HepG2 (cell line): ENCODE results near the gene IQCN. TPM values are rescaled to one million over a fixed set of nuclear protein-coding genes. Genes with fewer than 3 reads are reported as not detected.

Experiments
- EZH2 ChIP-seq: conservative IDR thresholded peaks from 2 replicates; pipeline ENCODE4 v1.6.1; 2012; ENCODE audit warnings: mild to moderate bottlenecking, low read depth, low read length, moderate library complexity
- GFI1 ChIP-seq: sonication (generic); formaldehyde crosslinking; IDR thresholded peaks from 2 replicates; pipeline ENCODE4 v1.5.0; 2020; ENCODE audit warnings: missing genetic modification reagents, mild to moderate bottlenecking, borderline replicate concordance
- GLMP ChIP-seq: sonication (generic); formaldehyde crosslinking; IDR thresholded peaks from 2 replicates; pipeline ENCODE4 v1.9.0; 2021; ENCODE audit warnings: missing genetic modification reagents, mild to moderate bottlenecking, borderline replicate concordance
- GPBP1L1 ChIP-seq: sonication (generic); formaldehyde crosslinking; IDR thresholded peaks from 2 replicates; pipeline ENCODE4 v1.5.0; 2020; ENCODE audit warnings: mild to moderate bottlenecking, missing genetic modification reagents
- GZF1 ChIP-seq: sonication (generic); formaldehyde crosslinking; IDR thresholded peaks from 2 replicates; pipeline ENCODE4 v1.5.1; 2020; ENCODE audit warnings: mild to moderate bottlenecking, missing genetic modification reagents
- HDAC1 ChIP-seq: sonication (generic); formaldehyde crosslinking; IDR thresholded peaks from 2 replicates; pipeline ENCODE4 v1.5.1; 2020; ENCODE audit warnings: mild to moderate bottlenecking, missing genetic modification reagents
- HNF4A ChIP-seq: sonication (generic); formaldehyde crosslinking; IDR thresholded peaks from 2 replicates; pipeline ENCODE4 v1.4.0; 2020; ENCODE audit warnings: missing genetic modification reagents
- IRX3 ChIP-seq: sonication (generic); formaldehyde crosslinking; IDR thresholded peaks from 2 replicates; pipeline ENCODE4 v1.8.1; 2023; ENCODE audit warnings: mild to moderate bottlenecking, low read depth, missing genetic modification reagents, borderline replicate concordance
- KAT7 ChIP-seq: IDR thresholded peaks from 2 replicates; pipeline ENCODE4 v1.6.1; 2018; ENCODE audit warnings: borderline replicate concordance, missing compliant biosample characterization
- KDM5A ChIP-seq: fragments of 200-600 bp; sonication (generic); IDR thresholded peaks from 2 replicates; pipeline ENCODE4 v1.7.0; 2018; ENCODE audit warnings: antibody characterized with exemption, mild to moderate bottlenecking, low read length, borderline replicate concordance
- MED8 ChIP-seq: sonication (generic); formaldehyde crosslinking; IDR thresholded peaks from 2 replicates; pipeline ENCODE4 v1.8.1; 2023; ENCODE audit warnings: mild to moderate bottlenecking, missing genetic modification reagents; ENCODE audit not compliant: insufficient replicate concordance
- MTA3 ChIP-seq: sonication (generic); formaldehyde crosslinking; IDR thresholded peaks from 2 replicates; pipeline ENCODE4 v1.4.0; 2020; ENCODE audit warnings: missing genetic modification reagents
- PITX1 ChIP-seq: sonication (generic); formaldehyde crosslinking; IDR thresholded peaks from 2 replicates; pipeline ENCODE4 v1.5.1; 2020; ENCODE audit warnings: mild to moderate bottlenecking, missing genetic modification reagents
- POLR2AphosphoS5 ChIP-seq: IDR thresholded peaks from 2 replicates; pipeline ENCODE4 v1.6.1; 2012; ENCODE audit warnings: low read depth, low read length
- SAFB2 ChIP-seq: sonication (generic); formaldehyde crosslinking; IDR thresholded peaks from 2 replicates; pipeline ENCODE4 v1.5.1; 2020; ENCODE audit warnings: missing genetic modification reagents, low read depth, mild to moderate bottlenecking, borderline replicate concordance
- SIX1 ChIP-seq: sonication (generic); formaldehyde crosslinking; IDR thresholded peaks from 2 replicates; pipeline ENCODE4 v1.4.0; 2020; ENCODE audit warnings: missing genetic modification reagents, borderline replicate concordance
- SNAPC5 ChIP-seq: sonication (generic); formaldehyde crosslinking; IDR thresholded peaks from 2 replicates; pipeline ENCODE4 v1.8.1; 2023; ENCODE audit warnings: mild to moderate bottlenecking, missing genetic modification reagents, borderline replicate concordance
- SP5 ChIP-seq: IDR thresholded peaks from 2 replicates; pipeline ENCODE4 v1.6.1; 2016; ENCODE audit warnings: low read depth, borderline replicate concordance
- STAT5B ChIP-seq: sonication (generic); formaldehyde crosslinking; IDR thresholded peaks from 2 replicates; pipeline ENCODE4 v1.4.0; 2020; ENCODE audit warnings: missing genetic modification reagents
- TMF1 ChIP-seq: sonication (generic); formaldehyde crosslinking; IDR thresholded peaks from 2 replicates; pipeline ENCODE4 v1.8.1; 2022; ENCODE audit warnings: low read depth, missing genetic modification reagents
- XRCC5 ChIP-seq: fragments of 200-400 bp; formaldehyde crosslinking; optimal IDR thresholded peaks from 2 replicates; pipeline ENCODE3; 2017; ENCODE audit warnings: mild to moderate bottlenecking, low read length
- ZNF225 ChIP-seq: sonication (generic); formaldehyde crosslinking; IDR thresholded peaks from 2 replicates; pipeline ENCODE4 v1.4.0; 2020; ENCODE audit warnings: mild to moderate bottlenecking, missing genetic modification reagents
- ZNF326 ChIP-seq: sonication (generic); formaldehyde crosslinking; IDR thresholded peaks from 2 replicates; pipeline ENCODE4 v1.4.0; 2020; ENCODE audit warnings: missing genetic modification reagents, borderline replicate concordance
- ZNF329 ChIP-seq: sonication (generic); formaldehyde crosslinking; IDR thresholded peaks from 2 replicates; pipeline ENCODE4 v1.9.0; 2021; ENCODE audit warnings: low read depth, mild to moderate bottlenecking, missing genetic modification reagents
- ZNF335 ChIP-seq: sonication (generic); formaldehyde crosslinking; IDR thresholded peaks from 2 replicates; pipeline ENCODE4 v1.4.0; 2020; ENCODE audit warnings: missing genetic modification reagents
- ZNF383 ChIP-seq: sonication (generic); formaldehyde crosslinking; IDR thresholded peaks from 2 replicates; pipeline ENCODE4 v1.4.0; 2020; ENCODE audit warnings: missing genetic modification reagents, mild to moderate bottlenecking, borderline replicate concordance
- ZNF550 ChIP-seq: sonication (generic); formaldehyde crosslinking; IDR thresholded peaks from 2 replicates; pipeline ENCODE4 v1.4.0; 2020; ENCODE audit warnings: mild to moderate bottlenecking, missing genetic modification reagents, borderline replicate concordance
- ZNF557 ChIP-seq: sonication (generic); formaldehyde crosslinking; IDR thresholded peaks from 2 replicates; pipeline ENCODE4 v1.4.0; 2020; ENCODE audit warnings: missing genetic modification reagents
- ZSCAN21 ChIP-seq: sonication (generic); formaldehyde crosslinking; IDR thresholded peaks from 2 replicates; pipeline ENCODE4 v1.8.0; 2022; ENCODE audit warnings: mild to moderate bottlenecking, missing genetic modification reagents, moderate library complexity, borderline replicate concordance
- polyA plus RNA-seq, 8 experiments: library from polyadenylated mRNA; depleted of rRNA in 3 of 8; stranded (reverse) in 7 of 8; unstranded in 1 of 8; fragments of >200 nt; fragmentation: Illumina TruSeq in 4 of 8; extraction: Trizol in 4 of 8; gene quantifications; 2 replicates each; pipeline versions ENCODE4 v1.2.1 to v1.2.3, GENCODE V29; 2011 to 2016; ENCODE audit warnings: low read depth in 4 of 8, missing spikeins in 1 of 8, mixed read lengths in 1 of 8; ENCODE audit not compliant: insufficient read depth in 1 of 8
- total RNA-seq, 5 experiments: library from RNA; depleted of rRNA; stranded (reverse); fragments of >200 nt; fragmentation: Illumina TruSeq; extraction: Trizol; gene quantifications; 2 replicates each; pipeline ENCODE4 v1.2.3, GENCODE V29; 2016; ENCODE audit warnings: low read depth in 1 of 5

Gene IQCN
- total and polyA plus RNA-seq, 2 of the 13 experiments (the other 11 are each of a cell fraction or from before 2014, with no cell fraction given), result 0.04 to 0.18 TPM

GRCh38 chr19:18223860-18224524 lies 50.3 kb downstream of the IQCN start (continued):
- TF ChIP-seq SAFB2 (CRISPR knock-in tag) (no peak), TMF1 (CRISPR knock-in tag) (no peak), PITX1 (peak; percentile 71; the same call in 1 of the 2 replicates), HNF4A (no peak; the same call in 1 of the 2 replicates), ZSCAN21 (CRISPR knock-in tag) (peak; percentile 42; the same call in 1 of the 2 replicates), KDM5A (peak; percentile 55; the same call in 1 of the 2 replicates), GFI1 (CRISPR knock-in tag) (peak; percentile 31; the same call in 1 of the 2 replicates), EZH2 (no peak), HDAC1 (CRISPR knock-in tag) (peak; percentile 64), ZNF557 (CRISPR knock-in tag) (no peak), ZNF335 (CRISPR knock-in tag) (no peak), XRCC5 (no peak), SP5 (CRISPR knock-in tag) (peak; percentile 56), GZF1 (no peak), ZNF550 (CRISPR knock-in tag) (no peak), ZNF225 (CRISPR knock-in tag) (no peak), GLMP (CRISPR knock-in tag) (no peak), ZNF326 (CRISPR knock-in tag) (no peak), STAT5B (no peak), POLR2AphosphoS5 (peak; percentile 65), MED8 (CRISPR knock-in tag) (no peak), ZNF329 (CRISPR knock-in tag) (0 out of 2 replicates have a peak, but pooled peaks have one; percentile 25), KAT7 (CRISPR knock-in tag) (no peak), IRX3 (CRISPR knock-in tag) (peak; percentile 68; the same call in 1 of the 2 replicates), ZNF383 (CRISPR knock-in tag) (peak; percentile 33; the same call in 1 of the 2 replicates), SIX1 (CRISPR knock-in tag) (no peak), SNAPC5 (CRISPR knock-in tag) (no peak), MTA3 (CRISPR knock-in tag) (no peak), GPBP1L1 (CRISPR knock-in tag) (no peak)
